Ovary (tissue), 9 donors: ENCODE data around the gene MGME1. TPM values are rescaled to one million over a fixed set of nuclear protein-coding genes. Genes with fewer than 3 reads are reported as not detected.

Experiments
- DNase-seq, 5 donors: peaks; one replicate each; pipeline ENCODE4 v3.0.0-alpha.2; 2019 to 2020
- H3K27ac ChIP-seq, 2 donors: fragments of 200-600 bp; one replicate each; pipeline versions ENCODE4 v1.5.1 to v1.8.0; 2019 to 2022
- H3K27me3 ChIP-seq: fragments of 200-600 bp; one replicate; pipeline ENCODE4 v1.8.0; 2022
- H3K36me3 ChIP-seq: fragments of 200-600 bp; sonication (generic); one replicate; pipeline ENCODE4 v1.5.1; 2019
- H3K4me1 ChIP-seq: one replicate; pipeline ENCODE4 v1.8.1; 2013; ENCODE audit warnings: mild to moderate bottlenecking, moderate library complexity; ENCODE audit not compliant: insufficient read depth
- H3K4me3 ChIP-seq: fragments of 200-600 bp; sonication (generic); one replicate; pipeline ENCODE4 v1.5.1; 2017
- H3K9me3 ChIP-seq, 2 donors: fragments of 200-600 bp in 1 of 2; sonication (generic) in 1 of 2; one replicate each; pipeline versions ENCODE4 v1.5.1 to v1.8.1; 2013 to 2019; ENCODE audit warnings: mild to moderate bottlenecking in 1 of 2, moderate library complexity in 1 of 2
- CTCF ChIP-seq, 3 donors: fragments of 450-650 bp in 2 of 3; fragments of 200-600 bp in 1 of 3; IDR thresholded peaks; one replicate each; pipeline versions ENCODE4 v1.5.1 to v1.8.0; 2016 to 2022; ENCODE audit warnings: antibody characterized with exemption in 3 of 3, mild to moderate bottlenecking in 1 of 3
- EP300 ChIP-seq: sonication (generic); formaldehyde crosslinking; IDR thresholded peaks from one replicate; pipeline ENCODE4 v1.6.1; 2017; ENCODE audit warnings: antibody characterized with exemption
- POLR2A ChIP-seq: fragments of 450-650 bp; IDR thresholded peaks from one replicate; pipeline ENCODE4 v1.6.1; 2017; ENCODE audit warnings: antibody characterized with exemption, mild to moderate bottlenecking, moderate library complexity
- WGBS, 3 donors: extraction: QIAGEN DNeasy Blood & Tissue Kit in 1 of 3; methylation state at CpG; one replicate each; pipeline versions ENCODE4 v1.1.5 to v1.1.7; 2013 to 2017; 5-methylcytosine and 5-hydroxymethylcytosine counted together
- intact Hi-C, 4 donors: fragments of 100-400 bp; cut with DNase I; formaldehyde crosslinking; loops; one replicate each; pipeline versions ENCODE4 v1.11.0 to v1.15.1; 2022 to 2023
- polyA plus RNA-seq, 2 donors: library from polyadenylated mRNA; stranded (reverse); fragments of 200-250 nt in 1 of 2; fragments of 350-450 nt in 1 of 2; fragmentation: Illumina TruSeq in 1 of 2; extraction: RNeasy Lipid Tissue Mini Kit (QIAGEN cat#74804) in 1 of 2; gene quantifications; one replicate each; pipeline ENCODE4 v1.2.3, GENCODE V29; 2013 to 2014
- total RNA-seq, 7 donors: library from RNA; depleted of rRNA in 2 of 7; stranded (reverse); fragments of >200 nt in 2 of 7; fragmentation: NEBNext Ultra II Directional in 3 of 7; extraction: Animal tissue kit (Norgen Biotek cat#: 25700) in 3 of 7; gene quantifications; one replicate each; pipeline versions ENCODE4 v1.1.0 to v1.2.4, GENCODE V29; 2016 to 2023
- donor health status: DM: no; HTN: no; CAD: no; lungs with moderate emphysema.
- donor health status: DM: no; HTN: no; CAD: no.
- donor health status: Bipolar disorder and iron deficiency.
- donor health status: DM: yes; HTN: yes; CAD: no.
- donor health status: DM: no; HTN: no; CAD: no.
- donor health status: DM: yes; HTN: yes; CAD: no.

The MGME1 gene
- total and polyA plus RNA-seq, 9 donors: 5.1 to 11.9 (median 8.3) TPM

- Histone ChIP-seq H3K27me3 (no peaks in the 10 kb centered on the region), H3K4me1 (peaks cover 15% of the 10 kb centered on the region), H3K36me3 (no peaks in the 10 kb centered on the region), H3K27ac (no peak overlapping the region), H3K4me3 (no peak overlapping the region), H3K9me3 (no peaks in the 10 kb centered on the region)
- TF ChIP-seq CTCF (IDR thresholded peaks at IDR 0.05): no peak
- TF ChIP-seq EP300: no peak
- no peak for TF ChIP-seq POLR2A
- 86 to 93% (median 91%) methylated on average over 10 of the region's 10 CpGs for WGBS, 3 donors
- intact Hi-C loops: no loop called here
- no peak for DNase-seq
These were observed 27.6 kb upstream of the MGME1 start for GRCh38 chr20:17941087-17941825.

GRCh38 chr20:17941826-17942196 is 27.0 kb upstream of the MGME1 start:
- no peaks in the 10 kb centered on the region for H3K9me3 ChIP-seq
- 58 to 71% (median 66%) methylated on average over 3 of the region's 3 CpGs for WGBS, 3 donors
- no peak overlapping the region for H3K27ac ChIP-seq
- no peak for DNase-seq
- H3K36me3 ChIP-seq: no peaks in the 10 kb centered on the region
- H3K4me1 ChIP-seq: peaks cover 11% of the 10 kb centered on the region
- no peaks in the 10 kb centered on the region for H3K27me3 ChIP-seq
- intact Hi-C loops: no loop called here
- H3K4me3 ChIP-seq: no peak overlapping the region
- no peak for TF ChIP-seq POLR2A
- no peak for TF ChIP-seq EP300
- no peak for TF ChIP-seq CTCF (IDR thresholded peaks at IDR 0.05)

- H3K27ac ChIP-seq: no peak overlapping the region
- H3K9me3 ChIP-seq: no peaks in the 10 kb centered on the region
- intact Hi-C loops: no loop called here
- H3K4me3 ChIP-seq: no peak overlapping the region
- H3K36me3 ChIP-seq: no peaks in the 10 kb centered on the region
- DNase-seq: no peak
- TF ChIP-seq CTCF (IDR thresholded peaks at IDR 0.05): no peak
- TF ChIP-seq POLR2A: no peak
- TF ChIP-seq EP300: no peak
- H3K27me3 ChIP-seq: no peaks in the 10 kb centered on the region
- H3K4me1 ChIP-seq: peaks cover 4% of the 10 kb centered on the region
- 16 to 31% (median 21%) methylated on average over 3 of the region's 3 CpGs for WGBS, 3 donors
These were observed 25.5 kb upstream of the MGME1 start for GRCh38 chr20:17943343-17943742.

GRCh38 chr20:17944854-17945474 is 23.9 kb upstream of the MGME1 start:
- Histone ChIP-seq H3K4me3 (no peak overlapping the region), H3K27ac (no peak overlapping the region), H3K9me3 (no peaks in the 10 kb centered on the region), H3K4me1 (no peaks in the 10 kb centered on the region), H3K36me3 (no peaks in the 10 kb centered on the region), H3K27me3 (no peaks in the 10 kb centered on the region)
- no peak for TF ChIP-seq CTCF (IDR thresholded peaks at IDR 0.05)
- no peak for TF ChIP-seq POLR2A
- TF ChIP-seq EP300: no peak
- WGBS, 3 donors: 92 to 97% (median 94%) methylated on average over 4 of the region's 4 CpGs
- no peak for DNase-seq
- intact Hi-C loops: no loop called here
